HTERT RPE-1 (cell line): ENCODE measurements around the gene TGFBR2.

ENCODE experiments used
- in situ Hi-C: fragments of 300-500 bp; cut with MboI; formaldehyde crosslinking; loops from 4 replicates; pipeline ENCODE4 v1.14.3; 2020; ENCODE audit warnings: low sequenced_read_pairs

TGFBR2 gene

DNA sequence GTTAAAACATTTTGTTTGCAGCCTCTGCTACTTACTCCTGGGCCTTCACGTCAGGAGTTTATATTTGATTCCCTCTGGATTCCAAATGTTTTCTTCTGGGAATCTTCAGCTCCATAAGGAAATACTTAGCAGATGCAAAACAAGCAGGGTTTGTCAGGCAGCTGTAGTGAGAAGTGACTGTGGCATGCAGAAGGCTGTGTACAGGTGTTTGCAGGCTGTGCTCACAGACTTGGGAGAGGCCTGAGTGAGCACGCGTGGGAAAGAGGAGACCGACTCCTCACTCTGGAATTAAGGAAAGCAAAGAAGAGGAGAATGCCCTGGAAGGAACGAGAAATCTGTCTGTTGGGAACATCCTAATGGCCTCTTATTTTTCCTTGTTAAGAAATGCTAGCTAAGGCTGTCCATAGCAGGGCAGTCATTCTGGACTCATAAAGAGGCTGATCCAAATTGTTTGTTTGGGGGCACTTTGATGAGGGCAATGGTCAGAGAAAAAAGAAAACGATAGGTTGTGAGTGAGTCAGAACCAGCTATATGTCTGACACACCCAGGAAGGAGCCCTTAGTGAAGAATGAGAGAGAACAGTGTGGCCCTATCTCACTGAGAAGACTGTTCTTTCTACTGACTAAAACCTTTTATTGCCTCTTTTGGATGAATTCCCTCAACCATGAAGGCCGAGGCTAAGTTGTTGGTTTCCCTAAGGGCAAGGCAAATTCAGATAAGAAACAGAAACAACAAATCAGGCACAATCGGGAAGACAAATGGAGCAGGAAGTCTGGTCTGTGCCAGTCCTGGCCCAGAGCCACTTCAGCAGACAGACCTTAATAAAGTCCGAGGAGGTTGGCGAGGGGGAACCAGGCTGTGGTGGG lies 82.6 kb downstream of the TGFBR2 start:
- in situ Hi-C loops = no loop called here

DNA sequence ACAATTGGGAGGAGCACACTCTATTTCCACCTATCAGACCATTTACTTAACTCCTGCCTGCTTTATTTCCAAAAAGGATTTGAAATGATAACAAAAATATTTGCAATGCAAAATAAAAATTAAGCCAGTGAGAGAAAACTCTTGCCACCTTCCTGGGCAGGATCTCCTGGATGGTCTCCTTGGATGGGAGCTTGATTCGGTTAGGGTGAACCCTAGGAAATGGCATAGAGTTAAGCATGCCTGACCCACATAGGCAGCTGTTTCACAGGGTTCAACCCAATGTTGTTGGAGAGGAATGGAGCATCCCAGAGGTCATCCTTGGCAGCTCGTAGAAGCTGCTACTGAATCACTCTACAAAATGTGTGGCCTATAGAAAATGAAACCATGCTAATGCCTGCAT lies 83.8 kb downstream of the TGFBR2 start:
- in situ Hi-C loops = no loop called here

GRCh38 chr3:30691249-30691880 lies 85.0 kb downstream of the TGFBR2 start:
- in situ Hi-C loops = no loop called here

DNA sequence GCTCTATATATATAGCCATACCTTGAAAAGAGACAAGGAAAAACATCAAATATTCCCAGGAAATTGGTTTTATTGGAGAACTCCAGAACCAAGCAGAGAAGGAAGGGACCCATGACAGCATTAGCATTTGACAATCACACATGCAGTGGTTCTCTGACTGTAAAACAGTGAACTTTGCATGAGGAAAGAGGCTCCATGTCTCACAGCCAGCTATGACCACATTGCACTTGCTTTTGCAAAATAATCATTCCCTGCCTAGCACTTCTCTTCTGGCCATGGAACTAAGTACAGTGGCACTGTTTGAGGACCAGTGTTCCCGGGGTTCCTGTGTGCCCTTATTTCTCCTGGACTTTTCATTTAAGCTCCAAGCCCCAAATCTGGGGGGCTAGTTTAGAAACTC lies 85.5 kb downstream of the TGFBR2 start:
- in situ Hi-C loops = no loop called here

DNA sequence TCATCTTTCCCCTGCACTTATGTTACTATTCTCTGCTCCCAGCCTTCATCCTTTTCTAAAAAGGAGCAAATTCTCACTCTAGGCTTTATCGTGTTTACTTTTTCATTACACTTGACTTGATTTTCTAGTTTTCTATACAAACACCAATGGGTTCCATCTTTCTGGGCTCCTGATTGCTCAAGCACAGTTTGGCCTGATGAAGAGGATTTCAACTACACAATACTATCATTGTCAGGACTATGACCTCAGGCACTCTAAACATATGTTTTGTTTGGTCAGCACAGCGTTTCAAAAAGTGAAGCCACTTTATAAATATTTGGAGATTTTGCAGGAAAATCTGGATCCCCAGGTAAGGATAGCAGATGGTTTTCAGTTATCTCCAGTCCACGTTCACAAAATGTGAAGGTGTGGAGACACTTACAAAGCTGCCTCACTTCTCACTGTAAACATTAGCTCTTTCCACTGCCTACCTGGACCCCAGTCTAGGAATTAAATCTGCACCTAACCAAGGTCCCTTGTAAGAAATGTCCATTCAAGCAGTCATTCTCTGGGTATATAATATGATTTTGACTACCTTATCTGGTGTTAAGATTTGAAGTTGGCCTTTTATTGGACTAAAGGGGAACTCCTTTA lies 86.2 kb downstream of the TGFBR2 start:
- in situ Hi-C loops = no loop called here

GRCh38 chr3:30693470-30694120 lies 87.2 kb downstream of the TGFBR2 start:
- in situ Hi-C loops = no loop called here

- in situ Hi-C loops = no loop called here
Measured at GRCh38 chr3:30694148-30694547, 87.7 kb downstream of the TGFBR2 start.

DNA sequence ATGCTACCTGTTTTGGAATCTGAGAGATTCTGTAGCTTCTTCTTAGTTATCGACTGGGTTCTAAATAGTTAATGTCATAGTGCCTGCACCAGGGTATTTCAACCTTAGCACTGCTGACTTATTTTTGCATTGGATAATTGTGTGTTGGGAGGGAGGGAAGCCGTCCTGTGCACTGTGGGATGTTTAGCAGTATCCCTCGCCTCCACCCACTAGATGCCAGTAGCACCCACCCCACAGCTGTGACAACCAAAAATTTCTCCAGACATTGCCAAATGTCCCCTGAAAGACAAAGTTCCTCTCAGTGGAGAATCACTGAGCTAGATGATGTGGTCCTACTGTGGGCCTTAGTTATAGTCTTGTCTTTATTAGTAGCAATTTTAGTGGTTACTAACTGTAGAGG lies 88.3 kb downstream of the TGFBR2 start:
- in situ Hi-C loops = no loop called here

DNA sequence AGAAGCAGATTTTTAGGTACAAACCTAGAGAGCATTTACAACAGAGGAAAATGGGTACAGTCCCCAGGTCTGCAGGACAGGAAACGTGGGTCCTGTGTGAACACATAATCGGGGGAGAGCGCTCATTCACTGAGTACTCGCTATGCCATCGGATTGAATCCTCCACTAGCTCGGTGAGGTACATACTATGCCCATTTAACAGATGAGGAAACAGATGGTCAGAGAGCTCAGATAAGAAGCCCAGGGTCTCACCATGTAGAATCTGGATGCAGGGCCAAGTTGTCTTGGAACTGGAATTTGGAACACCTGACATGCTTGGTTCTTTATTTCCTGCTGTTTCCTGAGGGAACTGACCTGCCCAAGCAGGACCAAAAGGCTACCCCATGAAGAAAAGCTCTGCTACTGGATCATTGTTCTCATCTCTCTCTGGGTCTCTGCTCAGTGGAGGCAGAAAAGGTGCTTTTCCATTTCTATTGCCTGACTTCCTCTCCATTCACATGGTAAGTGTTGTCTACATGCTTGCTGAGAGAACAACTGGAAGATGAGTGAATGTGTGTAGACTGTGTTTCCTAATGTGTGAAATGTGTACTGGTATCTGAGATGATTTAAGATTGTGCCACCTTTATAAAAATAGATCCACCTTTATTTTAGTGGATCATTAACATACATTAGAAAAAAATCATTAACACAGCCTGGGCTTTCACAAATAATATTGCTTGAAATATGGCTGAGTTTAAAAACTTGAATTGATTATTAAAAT lies 89.1 kb downstream of the TGFBR2 start:
- in situ Hi-C loops = no loop called here

- in situ Hi-C loops = no loop called here
Measured at GRCh38 chr3:30696403-30696819, 90.0 kb downstream of the TGFBR2 start.

DNA sequence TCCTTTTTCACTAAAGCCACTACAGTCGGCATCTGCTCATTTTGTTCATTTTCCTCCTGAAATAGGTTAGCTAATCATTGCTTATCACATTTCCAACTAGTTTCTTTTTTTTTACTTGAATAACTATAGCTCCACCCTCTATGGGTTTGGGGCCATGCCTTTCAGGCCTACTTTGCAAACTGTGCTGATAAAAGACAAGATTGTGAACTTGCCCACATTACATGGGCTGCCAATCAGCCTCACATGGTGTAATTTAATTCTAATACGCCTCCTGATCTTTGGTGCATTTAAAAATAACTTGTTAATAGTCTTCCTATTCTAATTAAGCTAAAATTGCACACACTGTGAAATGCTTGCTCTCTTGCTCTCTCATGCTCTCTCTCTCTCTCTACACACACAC lies 90.5 kb downstream of the TGFBR2 start:
- in situ Hi-C loops = no loop called here

DNA sequence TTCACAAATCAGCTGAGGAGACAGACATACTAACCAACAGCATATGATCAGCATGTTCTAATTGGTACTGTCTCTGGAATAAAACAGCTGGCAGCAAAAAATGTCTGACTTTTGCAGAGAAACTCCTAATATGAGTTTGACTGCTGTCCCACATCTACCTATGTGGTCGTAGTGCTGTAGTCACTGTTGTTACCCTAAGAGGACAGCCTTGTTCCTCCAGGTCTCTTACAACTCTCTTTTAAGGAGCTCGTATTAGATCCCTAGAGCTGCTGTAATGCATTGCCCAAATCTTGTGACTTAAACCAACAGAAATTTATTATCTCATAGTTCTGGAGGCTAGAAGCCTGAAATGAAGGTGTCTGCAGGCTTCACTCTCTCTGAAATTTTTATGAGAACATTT lies 92.1 kb downstream of the TGFBR2 start:
- in situ Hi-C loops = no loop called here

DNA sequence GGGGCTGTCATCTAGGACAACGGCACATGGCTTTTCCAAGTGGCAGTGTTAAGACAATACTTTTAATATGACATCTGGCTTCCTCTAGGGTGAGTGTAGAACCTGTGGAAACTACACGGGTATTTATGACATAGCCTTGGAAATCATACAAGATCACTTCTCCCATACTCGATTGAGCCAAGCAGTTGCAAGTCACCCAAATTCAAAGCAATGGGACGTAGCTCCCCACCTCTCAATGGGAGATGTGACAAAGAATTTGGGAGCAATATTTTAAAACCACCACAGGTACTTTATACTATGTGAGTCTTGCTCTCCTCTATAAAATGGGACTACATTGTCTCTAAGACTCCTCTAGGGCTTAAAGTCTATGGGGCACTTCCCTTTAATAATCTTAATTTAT lies 93.5 kb downstream of the TGFBR2 start:
- in situ Hi-C loops = no loop called here

GRCh38 chr3:30700702-30701321 lies 94.4 kb downstream of the TGFBR2 start:
- in situ Hi-C loops = no loop called here

GRCh38 chr3:30702038-30702827 lies 95.8 kb downstream of the TGFBR2 start:
- in situ Hi-C loops = no loop called here

- in situ Hi-C loops = no loop called here
Measured at GRCh38 chr3:30702828-30703397, 96.5 kb downstream of the TGFBR2 start.

- in situ Hi-C loops = no loop called here
Measured at GRCh38 chr3:30704931-30705890, 98.8 kb downstream of the TGFBR2 start.

DNA sequence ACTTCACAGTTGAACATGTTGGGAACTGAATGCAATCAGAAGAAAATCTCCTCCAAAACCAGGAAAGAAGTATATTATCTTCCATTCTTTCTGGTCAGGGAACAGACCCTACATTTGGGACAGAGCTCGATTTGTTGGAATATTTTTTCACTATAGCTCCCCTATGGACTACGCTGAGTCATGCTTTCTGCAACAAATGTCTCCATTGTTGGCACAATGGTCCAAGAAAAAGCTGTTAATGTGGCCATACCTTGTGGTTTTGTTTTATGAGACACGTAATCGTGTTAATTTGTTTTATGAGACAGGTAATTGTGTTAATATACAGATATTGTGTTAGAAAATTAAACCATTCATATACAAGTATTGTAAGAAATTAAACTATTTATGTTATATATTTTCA lies 101.4 kb downstream of the TGFBR2 start:
- in situ Hi-C loops = no loop called here
